GM12878 (cell line): Measurements from ENCODE around the gene CACNA2D3. TPM values are rescaled to one million over a fixed set of nuclear protein-coding genes. Genes with fewer than 3 reads are reported as not detected.

Experiments
- ATAC-seq: fragments of 200-7000 bp; cut with Tn5 transposase; 3 replicates; pipeline ENCODE4 v1.9.1; 2020; ENCODE audit warnings: mild to moderate bottlenecking, moderate library complexity
- BruUV-seq: library from RNA; stranded (reverse); fragments of 400-500 nt; replicated peaks from 2 replicates; lab custom pipeline; 2021; lab: Mats Ljungman, UMichigan
- CTCF ChIA-PET: fragments of 300-600 bp; sonication (Branson Sonifier 250); formaldehyde crosslinking; extraction: SDS; loops from one replicate; lab custom pipeline; 2021; ENCODE audit warnings: inconsistent platforms; lab: Yijun Ruan, JAX
- POLR2A ChIA-PET: fragments of 350-600 bp; formaldehyde crosslinking; extraction: SDS; loops from one replicate; lab custom pipeline; 2021; ENCODE audit warnings: inconsistent platforms; lab: Charles Lee
- RAD21 ChIA-PET: fragments of 300-600 bp; sonication (Branson Sonifier 250); formaldehyde crosslinking; loops from one replicate; lab custom pipeline; 2023; ENCODE audit warnings: antibody characterized with exemption; ENCODE audit not compliant: unreplicated experiment; lab: Charles Lee
- SMC1A ChIA-PET: fragments of 300-600 bp; sonication (Branson Sonifier 250); formaldehyde crosslinking; loops from one replicate; lab custom pipeline; 2023; ENCODE audit not compliant: unreplicated experiment, uncharacterized antibody; lab: Charles Lee
- DNase-seq: peaks from one replicate; pipeline ENCODE4 v3.0.0-alpha.2; 2011; ENCODE audit warnings: low read depth, low spot score
- FAIRE-seq: peaks from 3 replicates; lab custom pipeline; 2011; peaks lifted over from hg19 to GRCh38; lab: Jason Lieb, UNC
- H2AFZ ChIP-seq: 2 replicates; pipeline ENCODE4 v1.6.0; 2011; ENCODE audit warnings: low read depth, low read length, control low read depth; ENCODE audit not compliant: control insufficient read depth
- H3K27ac ChIP-seq: 2 replicates; pipeline ENCODE4 v1.5.1; 2011; ENCODE audit warnings: control low read depth; ENCODE audit not compliant: control insufficient read depth, insufficient read depth
- H3K27me3 ChIP-seq, 2 experiments: replicated peaks in 1 of 2; 2 replicates each; pipeline versions ENCODE4 v1.6.0 to v1.6.1; 2011; ENCODE audit warnings: low read length in 1 of 2; ENCODE audit not compliant: control insufficient read depth in 2 of 2, insufficient read depth in 2 of 2
- H3K36me3 ChIP-seq, 2 experiments: 2 replicates each; pipeline ENCODE4 v1.5.1; 2011; ENCODE audit warnings: low read length in 1 of 2; ENCODE audit not compliant: control insufficient read depth in 2 of 2, insufficient read depth in 2 of 2
- H3K4me1 ChIP-seq: 2 replicates; pipeline ENCODE4 v1.6.1; 2011; ENCODE audit warnings: mild to moderate bottlenecking, low read length, moderate library complexity, mixed read lengths; ENCODE audit not compliant: control insufficient read depth, insufficient read depth
- H3K4me2 ChIP-seq: 2 replicates; pipeline ENCODE4 v1.6.0; 2011; ENCODE audit warnings: control low read depth; ENCODE audit not compliant: control insufficient read depth, insufficient read depth
- H3K4me3 ChIP-seq: fragments of 200-600 bp; sonication (generic); 2 replicates; pipeline ENCODE4 v1.5.1; 2016
- H3K79me2 ChIP-seq: 2 replicates; pipeline ENCODE4 v1.6.0; 2011; ENCODE audit warnings: low read length; ENCODE audit not compliant: control insufficient read depth, insufficient read depth
- H3K9ac ChIP-seq: 2 replicates; pipeline ENCODE4 v1.8.0; 2011; ENCODE audit warnings: low read length, control low read depth, mixed read lengths; ENCODE audit not compliant: control insufficient read depth, insufficient read depth
- H3K9me3 ChIP-seq: replicated peaks from 3 replicates; pipeline ENCODE4 v1.5.1; 2011; ENCODE audit warnings: mild to moderate bottlenecking, low read length; ENCODE audit not compliant: control insufficient read depth, insufficient read depth
- H4K20me1 ChIP-seq: 2 replicates; pipeline ENCODE4 v1.6.0; 2011; ENCODE audit not compliant: control insufficient read depth, insufficient read depth
- EGR1 ChIP-seq, 2 experiments: IDR thresholded peaks; 1 replicate in 1 of 2; 2 replicates in 1 of 2; pipeline ENCODE4 v1.6.1; 2011 to 2012; ENCODE audit warnings: low read depth in 2 of 2, low read length in 2 of 2, borderline replicate concordance in 1 of 2, mild to moderate bottlenecking in 1 of 2, moderate library complexity in 1 of 2
- FOS ChIP-seq: IDR thresholded peaks from 3 replicates; pipeline ENCODE4 v1.6.1; 2011; ENCODE audit warnings: borderline replicate concordance; ENCODE audit not compliant: insufficient read length; ENCODE audit errors: extremely low read depth
- HDAC2 ChIP-seq: fragments of 200-600 bp; sonication (generic); IDR thresholded peaks from 2 replicates; pipeline ENCODE4 v1.6.1; 2017
- NFXL1 ChIP-seq: fragments of 450-650 bp; IDR thresholded peaks from 2 replicates; pipeline ENCODE4 v1.6.1; 2017; ENCODE audit warnings: antibody characterized with exemption, mild to moderate bottlenecking, borderline replicate concordance
- NRF1 ChIP-seq: conservative IDR thresholded peaks from 2 replicates; pipeline ENCODE4 v1.6.1; 2011; ENCODE audit warnings: mild to moderate bottlenecking, low read depth, low read length, improper control_type of control experiment
- PML ChIP-seq: IDR thresholded peaks from 2 replicates; pipeline ENCODE4 v1.6.1; 2012; ENCODE audit warnings: low read length, inconsistent platforms
- POLR2AphosphoS2 ChIP-seq: IDR thresholded peaks from 2 replicates; pipeline ENCODE4 v1.6.1; 2011; ENCODE audit warnings: low read depth, mild to moderate bottlenecking, low read length, improper control_type of control experiment, moderate library complexity
- POU2F2 ChIP-seq: IDR thresholded peaks from 3 replicates; pipeline ENCODE4 v1.6.1; 2011; ENCODE audit warnings: low read depth, mild to moderate bottlenecking, low read length, borderline replicate concordance
- SUPT20H ChIP-seq: IDR thresholded peaks from 2 replicates; pipeline ENCODE4 v1.6.1; 2011; ENCODE audit warnings: low read depth, mild to moderate bottlenecking, low read length, moderate library complexity, borderline replicate concordance; ENCODE audit not compliant: control insufficient read depth
- TARDBP ChIP-seq: IDR thresholded peaks from 2 replicates; pipeline ENCODE4 v1.6.1; 2016; ENCODE audit warnings: borderline replicate concordance
- ZNF217 ChIP-seq: fragments of 450-650 bp; IDR thresholded peaks from 2 replicates; pipeline ENCODE4 v1.6.1; 2017; ENCODE audit warnings: antibody characterized with exemption, mild to moderate bottlenecking
- WGBS: methylation state at CpG from one replicate; pipeline ENCODE4 v1.1.6; 2016; ENCODE audit warnings: low lambda C conversion rate; ENCODE audit not compliant: insufficient replicate concordance, insufficient coverage; ENCODE audit errors: missing lambda C conversion rate; 5-methylcytosine and 5-hydroxymethylcytosine counted together
- in situ Hi-C: fragments of 300-500 bp; cut with MboI; formaldehyde crosslinking; loops from 9 replicates; pipeline ENCODE4 v1.14.3; 2018; ENCODE audit warnings: mixed read lengths
- intact Hi-C: fragments of 100-400 bp; cut with micrococcal nuclease; formaldehyde crosslinking; loops from one replicate; pipeline ENCODE4 v1.14.2; 2022; ENCODE audit not compliant: unreplicated experiment
- polyA plus RNA-seq, 11 experiments: library from polyadenylated mRNA; depleted of rRNA in 4 of 11; unstranded in 6 of 11; stranded (reverse) in 5 of 11; fragments of >200 nt; fragmentation: Nextera tagmentation in 4 of 11; fragmentation: Illumina TruSeq in 1 of 11; extraction: Ambion mirVana in 4 of 11; extraction: Trizol in 1 of 11; gene quantifications; 1 replicate in 1 of 11; 2 replicates in 10 of 11; pipeline versions ENCODE4 v1.2.1 to v1.2.3, GENCODE V29; 2011 to 2016; ENCODE audit warnings: inconsistent platforms in 2 of 11, missing spikeins in 2 of 11, low read depth in 1 of 11
- total RNA-seq, 4 experiments: library from RNA; depleted of rRNA in 3 of 4; stranded (reverse); fragments of >200 nt in 3 of 4; fragmentation: Illumina TruSeq in 1 of 4; extraction: Trizol in 1 of 4; gene quantifications; 2 replicates each; pipeline versions ENCODE4 v1.2.1 to v1.2.3, GENCODE V29; 2013 to 2021

The CACNA2D3 gene
- total and polyA plus RNA-seq, 10 of the 15 experiments (the other 5 are each of a cell fraction or from before 2014, with no cell fraction given), result not detected

- no peak overlapping the region for H2AFZ ChIP-seq
- ATAC-seq (no peak), DNase-seq (no peak), FAIRE-seq (no peak)
- H3K79me2 ChIP-seq, result no peaks in the 10 kb centered on the region
- ChIA-PET RAD21 (no interaction called here), SMC1A (no interaction called here), CTCF (no interaction called here), POLR2A (no interaction called here)
- H3K9me3 ChIP-seq, result no peaks in the 10 kb centered on the region
- no peaks in the 10 kb centered on the region for H3K4me1 ChIP-seq
- in situ Hi-C loops (no loop called here), intact Hi-C loops (no loop called here)
- H3K27ac ChIP-seq, result no peak overlapping the region
- no peaks in the 10 kb centered on the region for H3K36me3 ChIP-seq
- no peaks in the 10 kb centered on the region for H4K20me1 ChIP-seq
- no peaks in the 10 kb centered on the region; a peak in 1 of 4 replicates for H3K27me3 ChIP-seq
- H3K9ac ChIP-seq, result no peak overlapping the region
- no peak overlapping the region for H3K4me3 ChIP-seq
- WGBS, result 35% methylated on average over 7 of the region's 7 CpGs
- TF ChIP-seq SUPT20H (no peak), NRF1 (no peak), EGR1 (IDR thresholded peaks at IDR 0.05; ENCODE audit: borderline replicate concordance in 1 of 2, low read depth in 2 of 2, low read length in 2 of 2) (no peak), TARDBP (no peak), POLR2AphosphoS2 (no peak), PML (no peak), FOS (no peak), POU2F2 (no peak), NFXL1 (no peak), ZNF217 (no peak), HDAC2 (no peak)
- no peak overlapping the region for H3K4me2 ChIP-seq
- BruUV-seq, result no TSS peak
Measured at GRCh38 chr3:55077726-55078125, 955.4 kb downstream of the CACNA2D3 start.
